ENCODE data around the gene SSNA1. TPM values are rescaled to one million over a fixed set of nuclear protein-coding genes. Genes with fewer than 3 reads are reported as not detected.

Gene SSNA1
- total and polyA plus RNA-seq, 5 donors from 2014 or later, result 54.3 to 150 (median 124) TPM

DNA sequence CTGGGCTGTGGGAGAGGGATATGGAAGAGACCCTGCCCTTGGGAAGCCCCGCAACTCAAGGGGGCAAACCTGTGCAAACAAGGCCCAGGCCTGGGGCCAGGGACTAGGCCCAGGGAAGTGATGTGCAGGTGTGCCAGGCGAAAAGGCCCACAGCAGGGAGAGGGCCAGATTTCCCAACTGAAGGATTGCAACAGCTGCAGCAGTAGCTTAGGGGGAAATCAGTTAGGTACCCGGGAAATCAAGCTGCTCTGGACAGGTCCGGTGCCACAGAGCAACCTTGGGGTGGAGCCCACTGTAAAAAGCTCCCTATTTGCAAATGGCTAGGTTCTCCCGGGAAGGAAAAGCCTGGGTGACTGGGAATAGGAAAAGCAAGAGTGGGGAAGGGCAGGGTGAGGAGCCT is 39.1 kb upstream of the SSNA1 start:
- no peaks in the 10 kb centered on the region for H3K9me3 ChIP-seq (ENCODE audit: control insufficient read depth in 2 of 2, low read length in 2 of 2)
- Mint-ChIP-seq H3K4me1 (peaks cover 0 to 6% (median 0%) of the 10 kb centered on the region in 4 donors), H3K27ac (no peak overlapping the region), H3K36me3 (no peaks in the 10 kb centered on the region), H3K9me3 (no peaks in the 10 kb centered on the region), H3K27me3 (no peaks in the 10 kb centered on the region), H3K4me3 (no peak overlapping the region)
- H3K27ac ChIP-seq (ENCODE audit: insufficient read depth, low read length, poor library complexity, severe bottlenecking), result no peak overlapping the region
- H3K36me3 ChIP-seq (ENCODE audit: control insufficient read depth, insufficient read depth, low read length), result no peaks in the 10 kb centered on the region
- no peaks in the 10 kb centered on the region for H3K27me3 ChIP-seq (ENCODE audit: control insufficient read depth, insufficient read depth, low read length)
- no peaks in the 10 kb centered on the region for H3K4me1 ChIP-seq (ENCODE audit: control insufficient read depth, insufficient read depth, low read length, poor library complexity, severe bottlenecking)
- DNase-seq (no peak), ATAC-seq (ENCODE audit: low read depth in 2 of 2) (no peak)
- H3K4me3 ChIP-seq (ENCODE audit: low read depth, low read length), result no peak overlapping the region

DNA sequence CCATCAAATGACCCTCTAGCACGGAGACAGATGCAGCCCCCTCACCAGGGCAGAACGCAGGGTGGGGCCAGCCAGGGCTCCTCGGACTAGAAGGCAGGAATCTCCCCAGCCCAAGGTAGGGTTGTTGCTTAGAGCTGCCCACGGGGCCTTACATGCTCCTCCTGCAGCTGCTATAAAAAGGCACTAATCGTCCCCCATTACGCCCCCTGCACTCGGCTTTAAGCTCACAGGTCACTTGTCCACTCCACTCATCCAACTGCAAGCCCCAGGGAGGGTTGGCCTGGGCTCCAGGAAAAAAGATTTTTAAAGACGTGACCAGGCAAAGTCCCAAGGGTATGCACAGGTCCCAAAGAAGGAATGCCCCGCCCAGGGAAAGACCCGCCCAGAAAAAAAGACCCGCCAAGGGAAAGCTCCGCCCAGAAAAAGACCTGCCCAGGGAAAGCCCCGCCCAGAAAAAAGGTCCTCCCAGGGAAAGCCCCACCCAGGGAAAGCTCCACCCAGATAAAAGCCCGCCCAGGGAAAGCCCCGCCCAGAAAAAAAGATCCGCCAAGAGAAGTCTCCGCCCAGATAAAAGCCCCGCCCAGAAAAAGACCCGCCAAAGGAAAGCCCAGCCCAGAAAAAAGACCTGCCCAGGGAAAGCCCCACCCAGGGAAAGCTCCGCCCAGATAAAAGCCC is 38.4 kb upstream of the SSNA1 start:
- no peaks in the 10 kb centered on the region for H3K27me3 ChIP-seq (ENCODE audit: control insufficient read depth, insufficient read depth, low read length)
- H3K36me3 ChIP-seq (ENCODE audit: control insufficient read depth, insufficient read depth, low read length), result no peaks in the 10 kb centered on the region
- H3K27ac ChIP-seq (ENCODE audit: insufficient read depth, low read length, poor library complexity, severe bottlenecking), result no peak overlapping the region
- Mint-ChIP-seq H3K36me3 (no peaks in the 10 kb centered on the region), H3K4me1 (peaks cover 0 to 6% (median 0%) of the 10 kb centered on the region in 4 donors), H3K27ac (no peak overlapping the region), H3K9me3 (no peaks in the 10 kb centered on the region), H3K27me3 (peaks cover 6% of the 10 kb centered on the region), H3K4me3 (no peak overlapping the region)
- H3K4me3 ChIP-seq (ENCODE audit: low read depth, low read length), result no peak overlapping the region
- DNase-seq (no peak), ATAC-seq (ENCODE audit: low read depth in 2 of 2) (no peak)
- no peaks in the 10 kb centered on the region for H3K9me3 ChIP-seq (ENCODE audit: control insufficient read depth in 2 of 2, low read length in 2 of 2)
- no peaks in the 10 kb centered on the region for H3K4me1 ChIP-seq (ENCODE audit: control insufficient read depth, insufficient read depth, low read length, poor library complexity, severe bottlenecking)

DNA sequence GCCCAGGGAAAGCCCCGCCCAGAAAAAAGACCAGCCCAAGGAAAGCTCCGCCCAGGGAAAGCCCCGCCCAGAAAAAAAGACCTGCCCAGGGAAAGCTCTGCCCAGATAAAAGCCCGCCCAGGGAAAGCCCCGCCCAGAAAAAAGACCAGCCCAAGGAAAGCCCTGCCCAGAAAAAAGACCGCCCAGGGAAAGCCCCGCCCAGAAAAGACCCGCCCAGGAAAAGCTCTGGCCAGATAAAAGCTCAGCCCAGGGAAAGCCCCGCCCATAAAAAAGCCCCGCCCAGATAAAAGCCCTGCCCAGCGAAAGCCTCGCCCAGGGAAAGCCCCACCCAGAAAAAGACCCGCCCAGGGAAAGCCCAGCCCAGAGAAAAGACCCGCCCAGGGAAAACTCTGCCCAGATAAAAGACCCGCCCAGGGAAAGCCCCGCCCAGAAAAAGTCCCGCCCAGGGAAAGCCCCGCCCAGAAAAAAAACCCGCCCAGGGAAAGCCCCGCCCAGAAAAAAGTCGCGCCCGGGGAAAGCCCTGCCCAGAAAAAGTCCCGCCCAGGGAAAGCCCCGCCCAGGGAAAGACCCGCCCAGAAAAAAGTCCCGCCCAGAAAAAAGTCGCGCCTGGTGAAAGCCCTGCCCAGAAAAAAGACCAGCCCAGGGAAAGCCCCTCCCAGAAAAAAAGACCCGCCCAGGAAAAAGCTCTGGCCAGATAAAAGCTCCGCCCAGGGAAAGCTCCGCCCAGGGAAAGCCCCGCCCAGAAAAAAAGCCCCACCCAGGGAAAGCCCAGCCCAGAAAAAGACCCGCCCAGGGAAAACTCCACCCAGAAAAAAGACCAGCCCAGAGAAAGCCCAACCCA is 37.6 kb upstream of the SSNA1 start:
- H3K27ac Mint-ChIP-seq, result no peak overlapping the region
- H3K4me1 Mint-ChIP-seq, result peaks cover 0 to 6% (median 0%) of the 10 kb centered on the region in 4 donors
- H3K36me3 Mint-ChIP-seq, result no peaks in the 10 kb centered on the region
- Histone ChIP-seq H3K27me3 (ENCODE audit: control insufficient read depth, insufficient read depth, low read length) (no peaks in the 10 kb centered on the region), H3K4me1 (ENCODE audit: control insufficient read depth, insufficient read depth, low read length, poor library complexity, severe bottlenecking) (no peaks in the 10 kb centered on the region), H3K4me3 (ENCODE audit: low read depth, low read length) (no peak overlapping the region), H3K27ac (ENCODE audit: insufficient read depth, low read length, poor library complexity, severe bottlenecking) (peak overlapping the region; percentile 33), H3K9me3 (ENCODE audit: control insufficient read depth in 2 of 2, low read length in 2 of 2) (no peaks in the 10 kb centered on the region), H3K36me3 (ENCODE audit: control insufficient read depth, insufficient read depth, low read length) (no peaks in the 10 kb centered on the region)
- no peak for DNase-seq
- H3K27me3 Mint-ChIP-seq, result peaks cover 9% of the 10 kb centered on the region
- ATAC-seq (ENCODE audit: low read depth in 2 of 2), result no peak
- H3K4me3 Mint-ChIP-seq, result no peak overlapping the region
- H3K9me3 Mint-ChIP-seq, result no peaks in the 10 kb centered on the region

DNA sequence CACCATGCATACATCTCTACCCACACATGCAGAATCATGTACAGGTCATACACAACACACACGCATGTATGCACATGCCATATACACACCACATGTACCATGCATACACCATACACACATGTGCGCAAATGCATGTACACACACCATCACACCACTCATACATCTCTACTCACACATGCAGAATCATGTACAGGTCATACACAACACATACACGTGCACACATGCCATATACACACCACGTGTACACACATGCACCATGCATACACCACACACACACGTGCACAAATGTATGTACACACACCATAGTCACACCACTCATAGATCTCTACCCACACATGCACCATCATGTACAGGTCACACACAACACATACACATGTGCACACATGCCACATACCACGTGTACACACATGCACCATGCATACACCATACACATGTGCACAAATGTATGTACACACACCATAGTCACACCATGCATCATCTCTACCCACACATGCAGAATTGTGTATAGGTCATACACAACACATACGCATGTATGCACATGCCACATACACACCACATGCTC is 35.6 kb upstream of the SSNA1 start:
- Histone ChIP-seq H3K27ac (ENCODE audit: insufficient read depth, low read length, poor library complexity, severe bottlenecking) (no peak overlapping the region), H3K36me3 (ENCODE audit: control insufficient read depth, insufficient read depth, low read length) (no peaks in the 10 kb centered on the region), H3K27me3 (ENCODE audit: control insufficient read depth, insufficient read depth, low read length) (peaks cover 6% of the 10 kb centered on the region), H3K4me3 (ENCODE audit: low read depth, low read length) (no peak overlapping the region), H3K9me3 (ENCODE audit: control insufficient read depth in 2 of 2, low read length in 2 of 2) (no peaks in the 10 kb centered on the region), H3K4me1 (ENCODE audit: control insufficient read depth, insufficient read depth, low read length, poor library complexity, severe bottlenecking) (peaks cover 13% of the 10 kb centered on the region)
- Mint-ChIP-seq H3K36me3 (no peaks in the 10 kb centered on the region), H3K27ac (no peak overlapping the region), H3K27me3 (peaks cover 20% of the 10 kb centered on the region), H3K4me1 (peaks cover 0 to 22% (median 0%) of the 10 kb centered on the region in 4 donors), H3K9me3 (no peaks in the 10 kb centered on the region), H3K4me3 (no peak overlapping the region)
- no peak for ATAC-seq (ENCODE audit: low read depth in 2 of 2)
- DNase-seq, result no peak

- H3K27me3 Mint-ChIP-seq, result peaks cover 38% of the 10 kb centered on the region
- H3K4me1 Mint-ChIP-seq, result peaks cover 0 to 32% (median 3%) of the 10 kb centered on the region in 4 donors
- H3K4me1 ChIP-seq (ENCODE audit: control insufficient read depth, insufficient read depth, low read length, poor library complexity, severe bottlenecking), result peaks cover 18% of the 10 kb centered on the region
- H3K36me3 Mint-ChIP-seq, result no peaks in the 10 kb centered on the region
- no peak overlapping the region for H3K27ac Mint-ChIP-seq
- no peak overlapping the region for H3K27ac ChIP-seq (ENCODE audit: insufficient read depth, low read length, poor library complexity, severe bottlenecking)
- no peaks in the 10 kb centered on the region for H3K36me3 ChIP-seq (ENCODE audit: control insufficient read depth, insufficient read depth, low read length)
- no peak overlapping the region for H3K4me3 ChIP-seq (ENCODE audit: low read depth, low read length)
- ATAC-seq (ENCODE audit: low read depth in 2 of 2) (peak; percentile 65 to 69), DNase-seq (peak; percentile 36 to 51 (median 50))
- peaks cover 11% of the 10 kb centered on the region for H3K27me3 ChIP-seq (ENCODE audit: control insufficient read depth, insufficient read depth, low read length)
- H3K9me3 ChIP-seq (ENCODE audit: control insufficient read depth in 2 of 2, low read length in 2 of 2), result no peaks in the 10 kb centered on the region
- no peaks in the 10 kb centered on the region for H3K9me3 Mint-ChIP-seq
- H3K4me3 Mint-ChIP-seq, result peak overlapping the region in 2 of 4 donors; percentile 56 to 74
Observed at GRCh38 chr9:137156567-137157375, 31.7 kb upstream of the SSNA1 start.

GRCh38 chr9:137157618-137158415 is 30.7 kb upstream of the SSNA1 start:
- H3K27me3 Mint-ChIP-seq, result peaks cover 38% of the 10 kb centered on the region
- H3K9me3 ChIP-seq (ENCODE audit: control insufficient read depth in 2 of 2, low read length in 2 of 2), result no peaks in the 10 kb centered on the region
- H3K27ac Mint-ChIP-seq, result no peak overlapping the region
- H3K4me1 ChIP-seq (ENCODE audit: control insufficient read depth, insufficient read depth, low read length, poor library complexity, severe bottlenecking), result peaks cover 18% of the 10 kb centered on the region
- DNase-seq (no peak), ATAC-seq (ENCODE audit: low read depth in 2 of 2) (no peak)
- no peaks in the 10 kb centered on the region for H3K36me3 ChIP-seq (ENCODE audit: control insufficient read depth, insufficient read depth, low read length)
- no peak overlapping the region for H3K27ac ChIP-seq (ENCODE audit: insufficient read depth, low read length, poor library complexity, severe bottlenecking)
- peaks cover 11% of the 10 kb centered on the region for H3K27me3 ChIP-seq (ENCODE audit: control insufficient read depth, insufficient read depth, low read length)
- H3K4me3 Mint-ChIP-seq, result peak overlapping the region in 3 of 4 donors; percentile 17 to 54 (median 44)
- H3K4me1 Mint-ChIP-seq, result peaks cover 0 to 33% (median 3%) of the 10 kb centered on the region in 4 donors
- no peak overlapping the region for H3K4me3 ChIP-seq (ENCODE audit: low read depth, low read length)
- no peaks in the 10 kb centered on the region for H3K9me3 Mint-ChIP-seq
- no peaks in the 10 kb centered on the region for H3K36me3 Mint-ChIP-seq

DNA sequence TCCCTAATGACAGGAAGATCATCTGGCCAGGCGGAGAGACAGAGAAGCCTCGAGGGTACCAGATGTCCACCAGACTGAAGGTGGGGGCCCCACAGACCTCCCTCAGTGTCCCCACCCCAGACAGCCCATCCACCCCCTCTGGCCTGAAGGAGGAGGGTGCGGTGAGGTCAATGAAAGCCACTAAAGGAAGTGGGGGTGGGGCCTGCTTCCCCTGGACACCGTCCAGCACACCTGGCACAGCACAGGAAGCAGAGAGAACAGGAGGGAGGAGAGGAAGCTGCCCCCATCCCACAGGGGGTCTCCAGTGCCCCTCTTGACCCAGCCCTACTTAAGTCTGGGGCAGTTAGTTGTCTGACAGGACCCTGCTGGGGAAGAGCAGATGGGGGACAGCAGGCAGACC is 29.9 kb upstream of the SSNA1 start:
- peak overlapping the region in 1 of 4 donors; percentile 44 for H3K4me3 Mint-ChIP-seq
- Histone ChIP-seq H3K4me3 (ENCODE audit: low read depth, low read length) (no peak overlapping the region), H3K27ac (ENCODE audit: insufficient read depth, low read length, poor library complexity, severe bottlenecking) (no peak overlapping the region), H3K9me3 (ENCODE audit: control insufficient read depth in 2 of 2, low read length in 2 of 2) (no peaks in the 10 kb centered on the region), H3K36me3 (ENCODE audit: control insufficient read depth, insufficient read depth, low read length) (no peaks in the 10 kb centered on the region), H3K27me3 (ENCODE audit: control insufficient read depth, insufficient read depth, low read length) (peaks cover 11% of the 10 kb centered on the region), H3K4me1 (ENCODE audit: control insufficient read depth, insufficient read depth, low read length, poor library complexity, severe bottlenecking) (peaks cover 18% of the 10 kb centered on the region)
- H3K27me3 Mint-ChIP-seq, result peaks cover 38% of the 10 kb centered on the region
- no peak overlapping the region for H3K27ac Mint-ChIP-seq
- DNase-seq (no peak), ATAC-seq (ENCODE audit: low read depth in 2 of 2) (no peak)
- H3K36me3 Mint-ChIP-seq, result no peaks in the 10 kb centered on the region
- peaks cover 0 to 35% (median 3%) of the 10 kb centered on the region in 4 donors for H3K4me1 Mint-ChIP-seq
- H3K9me3 Mint-ChIP-seq, result no peaks in the 10 kb centered on the region

Data from CD4-positive, CD25-positive, alpha-beta regulatory T cell (primary cell).